ENCODE results near the gene PEX11B. TPM values are rescaled to one million over a fixed set of nuclear protein-coding genes. Genes with fewer than 3 reads are reported as not detected.

The PEX11B gene
- total and polyA plus RNA-seq, 2 of the 8 experiments (the other 6 are each of a cell fraction or from before 2014, with no cell fraction given), result 9.1 to 15.1 TPM

- peak; percentile 29; the same call in 1 of the 2 replicates for TF ChIP-seq SP2 (IDR thresholded peaks at IDR 0.05; ENCODE audit: low read length)
- TF ChIP-seq MAX (IDR thresholded peaks at IDR 0.05), result 0 out of 2 replicates have a peak, but pooled peaks have one; percentile 25
- peak; percentile 33; the same call in 1 of the 2 replicates for TF ChIP-seq SUZ12 (IDR thresholded peaks at IDR 0.05; ENCODE audit: low read length)
- peak; percentile 39 for TF ChIP-seq CTBP2 (IDR thresholded peaks at IDR 0.05; ENCODE audit: borderline replicate concordance, insufficient read depth, insufficient read length, low read length)
- 0 out of 2 replicates have a peak, but pooled peaks have one; percentile 53 for TF ChIP-seq SP4 (IDR thresholded peaks at IDR 0.05; ENCODE audit: low read length)
- peak; percentile 87 for TF ChIP-seq SP1 (IDR thresholded peaks at IDR 0.05; ENCODE audit: low read depth, low read length)
- peak; percentile 66; the same call in 1 of the 2 replicates for TF ChIP-seq TCF12 (IDR thresholded peaks at IDR 0.05; ENCODE audit: low read depth, low read length)
Observed at GRCh38 chr1:145957443-145958319, 39.2 kb upstream of the PEX11B start, which contains the start of gene LIX1L (continued).
